ENCODE measurements around the gene SLC22A15. TPM values are rescaled to one million over a fixed set of nuclear protein-coding genes. Genes with fewer than 3 reads are reported as not detected.
A peak's percentile ranks its signal among the peaks of the same experiment; 100 is the strongest.

Gene SLC22A15
- total and polyA plus RNA-seq, 12 donors, result 0.97 to 13.1 (median 7.7) TPM

DNA sequence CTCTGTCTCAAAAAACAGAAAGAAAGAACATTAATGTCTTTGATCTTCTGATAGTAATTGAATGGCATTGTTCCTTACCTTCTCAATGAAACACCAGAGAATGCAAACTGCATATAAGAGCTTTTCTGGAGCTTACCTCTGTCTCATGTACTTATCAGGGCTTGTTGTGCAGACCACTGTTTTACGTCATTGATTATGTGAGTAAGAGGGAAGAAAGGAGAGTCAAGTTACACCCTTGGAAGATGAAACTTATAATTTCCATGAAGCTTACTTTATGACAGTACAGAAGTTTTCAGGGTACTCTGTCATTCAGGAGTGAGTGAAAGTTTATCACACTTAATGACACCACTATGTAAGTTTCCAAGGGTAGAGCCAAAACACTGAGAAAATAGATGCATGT is 85.9 kb downstream of the SLC22A15 start:
- intact Hi-C loops (cut with DNase I), result loop anchor here in 1 of 10 donors (10.0 kb wide), 1 partner anchor 1677 kb away; no protein-coding TSS in a partner anchor
- WGBS, 2 donors, result 71 to 83% methylated on average over 1 of the region's 1 CpG
- peaks cover 0 to 44% (median 3%) of the 10 kb centered on the region in 9 donors for H3K36me3 ChIP-seq
- H3K4me1 ChIP-seq, result no peaks in the 10 kb centered on the region
- no peak for TF ChIP-seq CTCF (IDR thresholded peaks at IDR 0.05)
- DNase-seq (no peak), ATAC-seq (no peak)
- H3K27me3 ChIP-seq, result no peaks in the 10 kb centered on the region
- no peak overlapping the region for H3K4me3 ChIP-seq
- H3K9me3 ChIP-seq, result peaks cover 0 to 19% (median 5%) of the 10 kb centered on the region in 11 donors
- no peak overlapping the region for H3K27ac ChIP-seq

GRCh38 chr1:116064616-116065015 is 88.3 kb downstream of the SLC22A15 start:
- no peaks in the 10 kb centered on the region for H3K9me3 ChIP-seq
- DNase-seq, result no peak
- TF ChIP-seq CTCF (IDR thresholded peaks at IDR 0.05), result no peak
- H3K4me3 ChIP-seq, result no peak overlapping the region
- ATAC-seq, result no peak
- H3K4me1 ChIP-seq, result no peaks in the 10 kb centered on the region
- H3K36me3 ChIP-seq, result peaks cover 0 to 68% (median 3%) of the 10 kb centered on the region in 9 donors
- WGBS, 2 donors, result 65 to 77% methylated on average over 2 of the region's 2 CpGs
- H3K27me3 ChIP-seq, result no peaks in the 10 kb centered on the region
- intact Hi-C loops (cut with DNase I), result loop anchor here in 1 of 10 donors (10.0 kb wide), 1 partner anchor 1680 kb away; no protein-coding TSS in a partner anchor
- no peak overlapping the region for H3K27ac ChIP-seq

DNA sequence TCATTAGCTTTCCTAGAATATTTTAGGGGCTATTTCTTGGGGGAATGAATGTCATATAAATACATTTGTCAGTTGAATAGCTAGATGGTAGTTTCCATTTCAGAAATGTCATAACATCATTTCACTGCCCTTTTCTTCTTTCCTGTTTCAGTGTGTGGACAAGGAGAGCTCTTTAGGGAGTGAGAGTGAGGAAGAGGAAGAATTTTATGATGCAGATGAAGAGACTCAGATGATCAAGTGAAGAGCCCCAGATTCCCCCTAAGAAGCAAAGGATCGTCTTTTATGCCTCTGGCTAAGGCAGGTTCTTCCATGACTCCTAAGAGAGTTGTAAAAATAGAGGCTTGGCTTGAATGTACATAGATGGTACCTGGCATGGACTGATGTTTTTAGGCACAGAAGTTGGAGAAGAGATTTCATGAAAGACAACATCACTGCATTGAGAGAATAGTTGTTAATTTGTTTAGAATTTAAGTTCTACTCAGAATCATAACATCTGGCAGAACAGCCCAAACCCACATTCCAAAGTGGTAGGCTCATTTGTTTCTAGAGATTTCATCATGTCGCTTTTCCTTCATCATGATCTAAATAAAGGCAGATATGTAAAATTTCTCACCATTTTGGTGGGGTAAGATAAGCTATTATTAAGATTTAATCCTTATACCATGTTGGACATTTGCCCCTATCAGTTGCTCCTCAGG is 90.7 kb downstream of the SLC22A15 start:
- peaks cover 0 to 85% (median 11%) of the 10 kb centered on the region in 9 donors for H3K36me3 ChIP-seq
- DNase-seq (no peak), ATAC-seq (peak in 5 of 8 donors; percentile 55 to 64 (median 60))
- H3K27ac ChIP-seq, result peak overlapping the region in 7 of 10 donors; percentile 10 to 71 (median 39)
- no peak for TF ChIP-seq CTCF (IDR thresholded peaks at IDR 0.05)
- H3K9me3 ChIP-seq, result no peaks in the 10 kb centered on the region
- 61 to 73% methylated on average over 2 of the region's 2 CpGs for WGBS, 2 donors
- no peaks in the 10 kb centered on the region for H3K4me1 ChIP-seq
- H3K27me3 ChIP-seq, result no peaks in the 10 kb centered on the region
- intact Hi-C loops (cut with DNase I), result loop anchor here in 1 of 10 donors (10.0 kb wide), 1 partner anchor 1682 kb away; no protein-coding TSS in a partner anchor
- no peak overlapping the region for H3K4me3 ChIP-seq

DNA sequence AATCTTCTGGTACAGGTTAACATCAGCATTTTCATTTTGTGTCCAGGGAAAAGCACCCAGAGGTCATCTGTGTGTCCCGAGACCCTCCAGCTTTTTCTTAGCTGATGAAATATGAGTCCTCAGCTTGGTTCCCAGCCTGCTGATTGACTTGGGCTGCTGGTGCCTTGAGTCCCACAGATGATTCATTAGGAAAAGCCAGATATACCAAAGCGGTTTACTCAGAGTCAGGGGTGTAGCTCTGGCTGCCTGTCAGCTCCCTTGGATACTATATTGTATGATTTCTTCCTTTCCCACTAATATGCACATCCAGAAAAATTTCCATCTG is 91.2 kb downstream of the SLC22A15 start:
- TF ChIP-seq CTCF (IDR thresholded peaks at IDR 0.05), result no peak
- Histone ChIP-seq H3K27me3 (no peaks in the 10 kb centered on the region), H3K27ac (peak overlapping the region in 8 of 10 donors; percentile 3 to 71 (median 36)), H3K4me3 (no peak overlapping the region), H3K36me3 (peaks cover 0 to 81% (median 11%) of the 10 kb centered on the region in 9 donors), H3K9me3 (no peaks in the 10 kb centered on the region), H3K4me1 (no peaks in the 10 kb centered on the region)
- ATAC-seq (peak in 7 of 8 donors; percentile 51 to 93 (median 86)), DNase-seq (peak; percentile 14 to 16)
- intact Hi-C loops (cut with DNase I), result loop anchor here in 1 of 10 donors (10.0 kb wide), 1 partner anchor 1683 kb away; no protein-coding TSS in a partner anchor
- 63 to 64% methylated on average over 2 of the region's 2 CpGs for WGBS, 2 donors
